ENCODE data around the gene SSPN. TPM values are rescaled to one million over a fixed set of nuclear protein-coding genes. Genes with fewer than 3 reads are reported as not detected.
A peak's percentile ranks its signal among the peaks of the same experiment; 100 is the strongest.

The SSPN gene
- total RNA-seq, 4 donors from 2014 or later = 31.5 to 76.7 (median 45.0) TPM

GRCh38 chr12:26152507-26153102 lies 42.8 kb upstream of the SSPN start:
- Histone ChIP-seq H3K27me3 (no peaks in the 10 kb centered on the region), H3K4me1 (peaks cover 0 to 6% of the 10 kb centered on the region in 2 donors), H3K9me3 (no peaks in the 10 kb centered on the region), H3K4me3 (no peak overlapping the region), H3K36me3 (no peaks in the 10 kb centered on the region), H3K27ac (no peak overlapping the region)
- no peak for DNase-seq
- intact Hi-C loops (cut with DNase I; ENCODE audit: low total_unique reads) = no loop called here
- TF ChIP-seq CTCF (IDR thresholded peaks at IDR 0.05) (no peak), POLR2A (IDR thresholded peaks at IDR 0.05) (no peak)

- peak overlapping the region; percentile 14 to 59 for H3K27ac ChIP-seq
- H3K9me3 ChIP-seq = no peaks in the 10 kb centered on the region
- TF ChIP-seq POLR2A (IDR thresholded peaks at IDR 0.05) (no peak), CTCF (IDR thresholded peaks at IDR 0.05) (no peak)
- intact Hi-C loops (cut with DNase I; ENCODE audit: low total_unique reads) = no loop called here
- DNase-seq = peak; percentile 45 to 62
- no peaks in the 10 kb centered on the region for H3K27me3 ChIP-seq
- H3K4me3 ChIP-seq = no peak overlapping the region
- H3K4me1 ChIP-seq = peaks cover 0 to 6% of the 10 kb centered on the region in 2 donors
- H3K36me3 ChIP-seq = no peaks in the 10 kb centered on the region
Observed at GRCh38 chr12:26153421-26154154, 41.8 kb upstream of the SSPN start.

- Histone ChIP-seq H3K9me3 (no peaks in the 10 kb centered on the region), H3K4me1 (peaks cover 0 to 6% of the 10 kb centered on the region in 2 donors), H3K27me3 (no peaks in the 10 kb centered on the region), H3K36me3 (no peaks in the 10 kb centered on the region), H3K4me3 (no peak overlapping the region), H3K27ac (no peak overlapping the region)
- no peak for DNase-seq
- TF ChIP-seq CTCF (IDR thresholded peaks at IDR 0.05) (no peak), POLR2A (IDR thresholded peaks at IDR 0.05) (no peak)
- intact Hi-C loops (cut with DNase I; ENCODE audit: low total_unique reads) = no loop called here
Observed at GRCh38 chr12:26156201-26156871, 39.0 kb upstream of the SSPN start.

- Histone ChIP-seq H3K27ac (no peak overlapping the region), H3K9me3 (no peaks in the 10 kb centered on the region), H3K36me3 (no peaks in the 10 kb centered on the region), H3K27me3 (no peaks in the 10 kb centered on the region), H3K4me3 (no peak overlapping the region), H3K4me1 (peaks cover 0 to 6% of the 10 kb centered on the region in 2 donors)
- no peak for DNase-seq
- no peak for TF ChIP-seq POLR2A (IDR thresholded peaks at IDR 0.05)
- intact Hi-C loops (cut with DNase I; ENCODE audit: low total_unique reads) = no loop called here
Observed at GRCh38 chr12:26157001-26157400, 38.4 kb upstream of the SSPN start.

- no peak for TF ChIP-seq POLR2A (IDR thresholded peaks at IDR 0.05)
- no peak for TF ChIP-seq CTCF (IDR thresholded peaks at IDR 0.05)
- no peaks in the 10 kb centered on the region for H3K27me3 ChIP-seq
- intact Hi-C loops (cut with DNase I; ENCODE audit: low total_unique reads) = no loop called here
Observed at GRCh38 chr12:26158078-26158764, 37.2 kb upstream of the SSPN start.

More at GRCh38 chr12:26158078-26158764, 37.2 kb upstream of the SSPN start:
- Histone ChIP-seq H3K4me1 (peaks cover 0 to 6% of the 10 kb centered on the region in 2 donors), H3K9me3 (no peaks in the 10 kb centered on the region), H3K4me3 (no peak overlapping the region), H3K27ac (no peak overlapping the region), H3K36me3 (no peaks in the 10 kb centered on the region)
- no peak for DNase-seq
